A549 (cell line): Measurements from ENCODE around the gene HEXD.

Experiments used
- SREBF2 ChIP-seq: fragments of 450-650 bp; IDR thresholded peaks from 2 replicates; pipeline ENCODE4 v1.6.1; 2014; ENCODE audit warnings: mild to moderate bottlenecking, moderate library complexity
- TF ChIP-seq, protein P1 (sequence below): IDR thresholded peaks from 2 replicates; pipeline ENCODE4 v1.6.1; 2012; ENCODE audit warnings: low read depth, borderline replicate concordance

DNA sequence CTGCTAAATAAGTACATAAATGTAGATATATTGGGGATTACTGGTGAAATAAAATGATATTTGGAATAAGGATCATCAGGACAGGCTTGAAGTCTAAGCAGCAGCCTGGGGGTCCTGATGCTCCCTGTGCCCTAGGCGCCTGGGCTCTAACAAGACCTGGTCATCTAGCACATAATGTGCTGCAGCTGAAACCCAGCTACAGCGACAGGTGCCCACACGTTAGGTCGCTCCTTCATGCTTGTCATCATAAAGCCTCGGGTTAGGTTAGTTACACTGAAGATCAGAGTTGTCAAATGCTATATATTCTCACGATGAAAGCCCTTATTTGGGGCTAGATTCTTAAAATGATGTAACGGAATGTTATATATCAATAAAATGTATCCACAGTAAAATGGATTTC lies 51.9 kb downstream of the HEXD start:
- TF ChIP-seq SREBF2: no peak
- TF ChIP-seq, protein P1, sequence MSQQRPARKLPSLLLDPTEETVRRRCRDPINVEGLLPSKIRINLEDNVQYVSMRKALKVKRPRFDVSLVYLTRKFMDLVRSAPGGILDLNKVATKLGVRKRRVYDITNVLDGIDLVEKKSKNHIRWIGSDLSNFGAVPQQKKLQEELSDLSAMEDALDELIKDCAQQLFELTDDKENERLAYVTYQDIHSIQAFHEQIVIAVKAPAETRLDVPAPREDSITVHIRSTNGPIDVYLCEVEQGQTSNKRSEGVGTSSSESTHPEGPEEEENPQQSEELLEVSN: no peak
